PC-3 (cell line): Measurements from ENCODE around the gene MRGPRX2. TPM values are rescaled to one million over a fixed set of nuclear protein-coding genes. Genes with fewer than 3 reads are reported as not detected.

Experiments
- ATAC-seq: fragments of 200-7000 bp; cut with Tn5 transposase; 2 replicates; pipeline ENCODE4 v1.9.1; 2020; ENCODE audit warnings: mild to moderate bottlenecking, moderate library complexity
- Bru-seq: library from RNA; stranded (reverse); fragments of 400-500 nt; gene quantifications from one replicate; lab custom pipeline; 2021; lab: Mats Ljungman, UMichigan
- BruChase-seq, 2 experiments: library from RNA; stranded (reverse); fragments of 400-500 nt; gene quantifications; one replicate each; lab custom pipeline; 2021; lab: Mats Ljungman, UMichigan
- BruUV-seq: library from RNA; stranded (reverse); fragments of 400-500 nt; replicated peaks from 2 replicates; lab custom pipeline; 2021; lab: Mats Ljungman, UMichigan
- CTCF ChIA-PET: fragments of 300-600 bp; sonication (Branson Sonifier 250); formaldehyde crosslinking; loops from one replicate; lab custom pipeline; 2022; ENCODE audit warnings: antibody characterized with exemption; lab: Charles Lee
- POLR2A ChIA-PET: fragments of 300-600 bp; sonication (Branson Sonifier 250); formaldehyde crosslinking; loops from one replicate; lab custom pipeline; 2022; ENCODE audit warnings: antibody characterized with exemption; ENCODE audit not compliant: unreplicated experiment; lab: Charles Lee
- DNase-seq: peaks from one replicate; pipeline ENCODE4 v3.0.0-alpha.2; 2015
- H2AFZ ChIP-seq: fragments of 300-600 bp; sonication (generic); 2 replicates; pipeline ENCODE4 v1.6.0; 2016; ENCODE audit warnings: antibody characterized with exemption, low read length
- H3F3A ChIP-seq: fragments of 300-600 bp; sonication (generic); one replicate; pipeline ENCODE4 v1.6.0; 2017; ENCODE audit warnings: antibody characterized with exemption, low read length, control low read depth, mild to moderate bottlenecking; ENCODE audit not compliant: unreplicated experiment
- H3K27ac ChIP-seq: fragments of 300-600 bp; sonication (generic); 2 replicates; pipeline ENCODE4 v1.5.1; 2016; ENCODE audit warnings: mild to moderate bottlenecking, low read length
- H3K27me3 ChIP-seq: fragments of 300-600 bp; sonication (generic); 2 replicates; pipeline ENCODE4 v1.6.1; 2016; ENCODE audit warnings: low read length, mixed read lengths
- H3K36me3 ChIP-seq: fragments of 300-600 bp; sonication (generic); 2 replicates; pipeline ENCODE4 v1.6.1; 2016; ENCODE audit warnings: low read depth, mixed run types, low read length, mixed read lengths
- H3K4me1 ChIP-seq: fragments of 300-600 bp; sonication (generic); 2 replicates; pipeline ENCODE4 v1.5.1; 2016; ENCODE audit warnings: low read length; ENCODE audit not compliant: insufficient read depth
- H3K4me2 ChIP-seq: fragments of 300-600 bp; sonication (generic); 2 replicates; pipeline ENCODE4 v1.6.0; 2016; ENCODE audit warnings: low read length
- H3K4me3 ChIP-seq: fragments of 300-600 bp; sonication (generic); 2 replicates; pipeline ENCODE4 v1.5.1; 2016; ENCODE audit warnings: mild to moderate bottlenecking, low read length, mixed read lengths
- H3K79me2 ChIP-seq: fragments of 300-600 bp; sonication (generic); 2 replicates; pipeline ENCODE4 v1.6.1; 2017; ENCODE audit warnings: low read length, mixed read lengths
- H3K9ac ChIP-seq: fragments of 300-600 bp; sonication (generic); 2 replicates; pipeline ENCODE4 v1.6.0; 2016; ENCODE audit warnings: mild to moderate bottlenecking, low read length
- H3K9me2 ChIP-seq: fragments of 300-600 bp; sonication (generic); replicated peaks from 2 replicates; pipeline ENCODE4 v1.6.1; 2016; ENCODE audit warnings: mixed run types, low read length, mixed read lengths
- H3K9me3 ChIP-seq: fragments of 300-600 bp; sonication (generic); 2 replicates; pipeline ENCODE4 v1.6.1; 2016; ENCODE audit warnings: low read length, mixed read lengths
- H4K20me1 ChIP-seq: fragments of 300-600 bp; sonication (generic); 2 replicates; pipeline ENCODE4 v1.6.1; 2016; ENCODE audit warnings: low read length, mixed read lengths
- EZH2 ChIP-seq: fragments of 300-600 bp; sonication (generic); IDR thresholded peaks from one replicate; pipeline ENCODE4 v1.6.1; 2017; ENCODE audit warnings: antibody characterized with exemption, mild to moderate bottlenecking, low read length; ENCODE audit not compliant: unreplicated experiment
- EZH2phosphoT487 ChIP-seq: fragments of 300-600 bp; sonication (generic); IDR thresholded peaks from 2 replicates; pipeline ENCODE4 v1.6.1; 2018; ENCODE audit warnings: mild to moderate bottlenecking, antibody characterized with exemption, low read length, borderline replicate concordance
- intact Hi-C: fragments of 100-400 bp; cut with micrococcal nuclease; formaldehyde crosslinking; loops from 2 replicates; pipeline ENCODE4 v1.9.0; 2023
- long read RNA-seq: library from polyadenylated mRNA; unstranded; transcript quantifications from one replicate; pipeline ENCODE4 v2.0.0, GENCODE V29; 2021; ENCODE audit not compliant: unreplicated experiment
- total RNA-seq: library from RNA; depleted of rRNA; stranded (reverse); fragments of >200 nt; gene quantifications from 2 replicates; pipeline ENCODE4 v1.2.3, GENCODE V29; 2014; rRNA removed
- TF ChIP-seq, protein P1 (sequence below): fragments of 300-600 bp; sonication (generic); conservative IDR thresholded peaks from 2 replicates; pipeline ENCODE4 v1.5.1; 2017; ENCODE audit warnings: antibody characterized with exemption, low read depth, mild to moderate bottlenecking, low read length

MRGPRX2 gene
- total RNA-seq = not detected in 2 replicates
- Bru-seq, nascent RNA = not detected
- not detected for BruChase-seq, experiment 1, labeled RNA remaining after a 6-hour chase
- BruChase-seq, experiment 2, labeled RNA remaining after a 2-hour chase = not detected
- long read RNA-seq = 0 reads

DNA sequence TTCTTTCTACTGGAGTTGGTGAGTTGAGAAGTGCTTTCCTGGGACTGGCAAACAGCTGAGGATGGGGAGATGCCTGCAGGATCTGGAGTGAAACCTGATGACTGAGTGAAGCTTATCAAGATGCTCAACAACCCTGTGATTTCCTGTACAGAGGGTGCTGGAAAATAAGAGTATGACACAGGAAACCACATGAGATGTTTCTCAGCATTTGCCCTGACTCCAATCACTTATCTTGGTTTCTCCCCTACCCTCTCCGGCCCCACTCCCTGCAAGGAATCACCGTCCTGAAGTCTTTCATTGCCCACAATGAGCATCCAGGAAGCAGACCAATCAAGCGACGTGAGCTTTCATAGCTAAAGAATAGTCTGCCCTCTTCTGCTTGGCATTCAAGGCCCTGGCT, at the start of gene MRGPRX2:
TSS of gene MRGPRX2 (minus strand) at position 89 of the 400 bp plus-strand sequence. CDS start 4,315 bp downstream, outside the sequence.
- Histone ChIP-seq H3K4me3 (no peak within 1 kb of the TSS), H3K9me2 (no peaks in the 10 kb centered on the region), H3K9ac (no peak within 1 kb of the TSS), H3K27me3 (peaks cover 8% of the 10 kb centered on the region; the same call in 1 of the 2 replicates), H3K4me1 (no peaks in the 10 kb centered on the region), H3K79me2 (no peaks in the 10 kb centered on the region), H3K4me2 (no peak within 1 kb of the TSS), H2AFZ (no peak within 1 kb of the TSS), H3K36me3 (no peaks in the 10 kb centered on the region), H4K20me1 (no peaks in the 10 kb centered on the region), H3K9me3 (no peaks in the 10 kb centered on the region), H3F3A (no peaks in the 10 kb centered on the region), H3K27ac (no peak within 1 kb of the TSS)
- ATAC-seq (no peak), DNase-seq (no peak)
- TF ChIP-seq, protein P1, sequence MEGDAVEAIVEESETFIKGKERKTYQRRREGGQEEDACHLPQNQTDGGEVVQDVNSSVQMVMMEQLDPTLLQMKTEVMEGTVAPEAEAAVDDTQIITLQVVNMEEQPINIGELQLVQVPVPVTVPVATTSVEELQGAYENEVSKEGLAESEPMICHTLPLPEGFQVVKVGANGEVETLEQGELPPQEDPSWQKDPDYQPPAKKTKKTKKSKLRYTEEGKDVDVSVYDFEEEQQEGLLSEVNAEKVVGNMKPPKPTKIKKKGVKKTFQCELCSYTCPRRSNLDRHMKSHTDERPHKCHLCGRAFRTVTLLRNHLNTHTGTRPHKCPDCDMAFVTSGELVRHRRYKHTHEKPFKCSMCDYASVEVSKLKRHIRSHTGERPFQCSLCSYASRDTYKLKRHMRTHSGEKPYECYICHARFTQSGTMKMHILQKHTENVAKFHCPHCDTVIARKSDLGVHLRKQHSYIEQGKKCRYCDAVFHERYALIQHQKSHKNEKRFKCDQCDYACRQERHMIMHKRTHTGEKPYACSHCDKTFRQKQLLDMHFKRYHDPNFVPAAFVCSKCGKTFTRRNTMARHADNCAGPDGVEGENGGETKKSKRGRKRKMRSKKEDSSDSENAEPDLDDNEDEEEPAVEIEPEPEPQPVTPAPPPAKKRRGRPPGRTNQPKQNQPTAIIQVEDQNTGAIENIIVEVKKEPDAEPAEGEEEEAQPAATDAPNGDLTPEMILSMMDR = no peak
- TF ChIP-seq EZH2 (no peak), EZH2phosphoT487 (no peak)
- ChIA-PET CTCF (interaction anchor here (0.7 kb wide), 1 partner anchor 94 kb away, joined by 3 read pairs; no protein-coding TSS in a partner anchor), POLR2A (no interaction called here)
- no TSS peak for BruUV-seq
- intact Hi-C loops = no loop called here

DNA sequence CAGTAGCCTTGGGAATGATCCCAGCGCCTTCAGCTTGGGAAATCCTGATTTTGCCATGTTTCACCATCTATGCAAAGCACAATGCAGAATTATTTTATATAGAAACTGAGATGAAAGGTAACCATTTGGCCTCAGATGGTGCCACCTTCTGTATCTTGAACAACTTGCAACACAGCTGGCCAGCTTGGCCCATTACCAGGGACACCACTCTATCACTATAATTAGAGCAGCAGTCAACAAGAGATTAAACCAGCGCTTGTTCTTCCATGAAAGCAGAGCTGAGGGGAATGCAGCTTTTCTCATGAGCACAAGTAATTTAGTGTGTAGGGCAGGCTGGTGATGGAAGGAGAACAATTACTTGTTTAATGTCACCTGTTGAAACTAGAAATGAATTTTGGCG, 49.8 kb upstream of the MRGPRX2 start:
- no peaks in the 10 kb centered on the region for H3K27me3 ChIP-seq
- ATAC-seq = no peak
- intact Hi-C loops = no loop called here
- no peak overlapping the region for H3K4me3 ChIP-seq
- H3K9me2 ChIP-seq = no peaks in the 10 kb centered on the region
- H3K9ac ChIP-seq = no peak overlapping the region
- BruUV-seq = no TSS peak
- no peaks in the 10 kb centered on the region for H3K36me3 ChIP-seq
- no peaks in the 10 kb centered on the region for H3F3A ChIP-seq
- H4K20me1 ChIP-seq = no peaks in the 10 kb centered on the region
- no peaks in the 10 kb centered on the region for H3K9me3 ChIP-seq
- H3K27ac ChIP-seq = no peak overlapping the region
- no peak for DNase-seq
- ChIA-PET POLR2A (no interaction called here), CTCF (interaction anchor here (1.1 kb wide), 1 partner anchor 38 kb away, joined by 3 read pairs; no protein-coding TSS in a partner anchor)
- TF ChIP-seq, protein P1 = peak; percentile 25; the same call in 1 of the 2 replicates
- TF ChIP-seq EZH2 = no peak
- H3K4me2 ChIP-seq = no peak overlapping the region
- no peak overlapping the region for H2AFZ ChIP-seq
- H3K79me2 ChIP-seq = no peaks in the 10 kb centered on the region
- peaks cover 2% of the 10 kb centered on the region; the same call in 1 of the 2 replicates for H3K4me1 ChIP-seq

DNA sequence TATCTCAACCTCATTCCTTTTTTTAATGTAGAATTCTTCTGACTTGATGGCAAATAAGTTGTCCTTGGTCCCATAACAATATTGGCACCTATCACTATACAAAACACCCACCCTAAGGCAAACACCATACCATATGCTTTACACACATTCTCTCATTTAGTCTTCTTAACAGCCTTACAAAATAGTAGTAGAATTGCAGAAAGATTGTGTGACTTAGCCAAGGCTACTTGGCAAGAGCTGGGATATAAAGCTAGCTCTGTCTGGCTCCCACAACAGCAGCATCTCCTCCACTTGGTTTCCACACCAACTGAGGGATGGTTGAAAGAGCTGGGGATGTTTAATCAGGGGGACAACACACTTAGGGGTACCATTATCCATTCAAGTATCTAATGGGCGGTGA, 46.6 kb upstream of the MRGPRX2 start:
- Histone ChIP-seq H3K4me2 (no peak overlapping the region), H3K4me1 (peaks cover 21% of the 10 kb centered on the region), H3F3A (no peaks in the 10 kb centered on the region), H4K20me1 (no peaks in the 10 kb centered on the region), H3K9me3 (no peaks in the 10 kb centered on the region), H3K9ac (no peak overlapping the region), H3K27ac (no peak overlapping the region), H3K27me3 (no peaks in the 10 kb centered on the region), H3K9me2 (no peaks in the 10 kb centered on the region), H3K36me3 (no peaks in the 10 kb centered on the region), H2AFZ (no peak overlapping the region), H3K4me3 (no peak overlapping the region), H3K79me2 (no peaks in the 10 kb centered on the region)
- ChIA-PET CTCF (no interaction called here), POLR2A (no interaction called here)
- TF ChIP-seq, protein P1 = no peak
- TF ChIP-seq EZH2phosphoT487 (no peak), EZH2 (no peak)
- intact Hi-C loops = no loop called here
- ATAC-seq (no peak), DNase-seq (no peak)
- no TSS peak for BruUV-seq
